NCI-H128 (cell line): ENCODE measurements around the gene NCAPD3.
A peak's percentile ranks its signal among the peaks of the same experiment; 100 is the strongest.
"Not testable (repeated sequence)": the region's sequence is repeated elsewhere in the genome, so short reads cannot be mapped to it uniquely, and the experiment has no call there.

Experiments used
- DNase-seq: peaks from one replicate; lab custom pipeline; 2025; ENCODE audit not compliant: unreplicated experiment; lab: John Stamatoyannopoulos, UW

The NCAPD3 gene

DNA sequence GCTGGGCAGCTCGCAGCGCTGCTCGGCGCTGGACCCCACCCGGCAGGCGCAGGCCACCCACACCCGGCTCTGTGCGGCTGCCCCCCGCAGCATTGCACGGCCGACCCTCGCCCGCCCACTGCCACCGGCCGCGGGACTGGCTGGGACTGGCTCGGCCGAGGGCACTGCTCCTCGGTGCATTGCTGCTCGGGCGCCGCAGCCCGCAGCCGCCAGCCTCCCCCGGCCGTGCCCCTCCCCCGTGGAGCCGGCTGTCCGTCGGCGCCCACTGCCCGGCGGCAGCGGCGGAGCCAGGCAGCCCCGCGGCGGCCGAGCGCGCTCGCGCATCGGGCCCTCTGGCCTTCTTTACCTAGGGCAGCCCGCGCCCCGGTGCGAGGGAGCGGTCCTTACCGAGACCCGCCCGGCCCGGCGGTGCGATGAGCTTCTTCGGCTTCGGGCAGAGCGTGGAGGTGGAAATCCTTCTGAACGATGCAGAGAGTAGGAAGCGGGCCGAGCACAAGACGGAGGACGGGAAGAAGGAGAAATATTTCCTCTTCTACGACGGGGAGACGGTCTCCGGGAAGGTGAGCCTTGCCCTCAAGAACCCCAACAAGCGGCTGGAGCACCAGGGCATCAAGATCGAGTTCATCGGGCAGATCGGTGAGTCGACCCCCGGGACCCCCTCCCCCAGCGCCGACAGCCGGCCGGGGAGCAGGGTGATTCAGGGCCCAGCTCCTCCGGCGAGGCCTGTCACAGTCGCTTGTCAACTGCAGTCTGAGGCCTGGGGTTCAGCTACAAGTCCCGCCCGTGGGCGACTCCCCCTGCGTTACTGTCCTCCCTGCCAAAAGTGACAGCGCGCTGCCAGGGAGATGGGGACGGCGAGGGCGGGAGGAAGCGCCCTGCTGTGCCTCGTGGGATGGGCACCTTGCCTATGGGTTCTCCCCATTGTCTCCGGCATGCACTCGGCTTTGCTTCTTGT lies 1.2 kb upstream of the NCAPD3 start:
- DNase-seq: peak; percentile 20

DNA sequence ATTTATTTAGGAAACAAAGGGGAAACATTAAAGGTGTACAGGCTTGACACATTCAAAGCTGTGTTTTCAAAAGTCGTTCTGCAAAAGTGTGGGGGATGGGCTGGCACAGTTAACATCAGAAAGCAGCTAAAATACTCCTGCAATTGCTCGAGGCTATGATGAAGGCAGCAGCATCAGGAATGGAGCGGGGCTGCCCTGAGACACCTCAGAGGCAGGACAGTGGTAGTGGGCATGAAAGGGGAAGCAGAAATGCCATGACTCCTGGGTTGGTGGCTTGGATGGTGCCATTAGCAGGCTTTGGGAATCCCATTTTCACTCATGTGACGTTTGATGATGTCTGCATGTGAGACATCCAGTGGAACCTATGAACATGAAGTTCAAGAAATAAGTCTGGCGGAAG lies 646 bp downstream of the NCAPD3 start:
- DNase-seq: no peak

DNA sequence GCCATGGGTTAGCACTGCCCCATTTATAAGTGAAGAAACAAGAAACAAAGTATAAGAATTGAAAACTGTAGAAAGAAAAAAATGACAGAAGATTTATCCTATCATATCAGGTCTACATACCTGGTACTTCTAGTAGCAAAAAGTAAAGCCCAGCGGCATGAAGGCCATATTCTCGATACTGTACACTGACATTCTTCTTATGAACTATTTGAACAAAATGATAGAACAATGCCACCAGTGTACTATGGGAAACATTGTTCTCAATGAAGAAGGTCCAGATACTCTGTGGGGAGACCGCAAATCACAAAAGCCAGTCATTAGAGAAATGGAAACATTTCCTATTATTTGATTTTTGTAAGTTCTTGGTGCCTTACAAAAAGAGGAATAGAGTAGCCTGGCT lies 7.0 kb downstream of the NCAPD3 start:
- DNase-seq: no peak

DNA sequence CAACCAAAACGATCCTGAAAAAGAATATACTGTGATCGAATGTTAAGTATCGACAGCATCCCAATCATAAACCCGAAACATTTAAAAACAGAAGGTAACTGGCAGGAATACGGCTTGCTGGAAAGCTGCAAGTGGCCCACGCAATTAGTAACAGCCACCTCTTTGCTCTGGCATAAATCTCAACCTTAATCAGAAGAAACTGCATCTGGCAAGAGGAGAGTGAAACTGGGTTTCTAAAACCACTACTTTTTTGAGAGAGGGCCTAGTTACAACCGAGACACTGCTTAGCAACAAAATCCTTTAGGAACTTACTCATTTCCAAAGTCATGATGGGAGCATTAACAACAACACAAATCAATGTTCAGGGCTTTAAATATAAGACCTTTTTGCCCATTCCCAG lies 7.9 kb downstream of the NCAPD3 start:
- no peak for DNase-seq

DNA sequence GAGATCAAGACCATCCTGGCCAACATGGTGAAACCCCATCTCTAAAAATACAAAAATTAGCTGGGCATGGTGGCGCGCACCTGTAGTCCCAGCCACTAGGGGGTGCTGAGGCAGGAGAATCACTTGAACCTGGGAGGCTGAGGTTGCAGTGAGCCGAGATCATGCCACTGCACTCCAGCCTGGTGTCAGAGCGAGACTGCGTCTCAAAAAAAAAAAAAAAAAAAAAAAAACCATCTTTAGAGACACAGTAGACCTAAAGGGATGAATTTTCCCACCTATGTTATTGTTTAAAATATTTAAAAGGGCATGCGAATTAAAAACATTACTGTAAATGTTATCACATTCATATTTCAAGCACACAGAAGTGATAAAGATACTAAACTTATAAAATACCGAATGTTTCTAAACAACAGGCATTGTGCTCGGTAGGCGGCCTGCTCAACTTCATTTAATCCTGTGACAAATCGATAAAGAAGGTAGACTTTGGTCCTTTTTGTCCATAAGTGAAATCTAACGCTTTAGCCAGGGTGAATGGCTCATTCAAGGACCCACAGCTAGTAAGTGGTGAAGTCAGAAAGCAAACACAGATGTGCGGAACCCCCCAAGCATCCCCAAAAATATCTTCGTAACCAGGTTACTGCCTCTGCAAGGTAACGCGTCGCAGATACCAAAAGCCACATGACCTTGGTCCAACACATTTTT lies 16.1 kb downstream of the NCAPD3 start:
- DNase-seq: no peak

DNA sequence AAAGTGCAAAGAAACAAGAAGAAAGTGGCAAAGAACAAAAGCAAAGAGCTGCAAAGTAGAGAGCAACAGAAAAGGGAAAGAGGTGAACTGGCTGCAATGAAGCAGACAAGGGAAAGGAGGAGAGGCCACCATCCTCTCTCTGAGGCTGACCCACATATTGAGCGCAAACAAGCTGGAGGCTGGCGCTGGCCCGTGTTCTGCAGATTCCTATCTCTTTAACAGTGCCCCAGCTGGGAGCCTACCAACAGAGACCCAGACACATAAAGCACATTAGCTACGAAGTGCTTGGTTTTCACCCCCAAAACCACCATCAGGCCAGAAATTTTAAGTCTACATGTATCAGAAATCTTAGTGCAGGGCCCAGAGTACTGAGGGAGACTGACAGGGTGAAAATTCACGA lies 17.6 kb downstream of the NCAPD3 start:
- no peak for DNase-seq

DNA sequence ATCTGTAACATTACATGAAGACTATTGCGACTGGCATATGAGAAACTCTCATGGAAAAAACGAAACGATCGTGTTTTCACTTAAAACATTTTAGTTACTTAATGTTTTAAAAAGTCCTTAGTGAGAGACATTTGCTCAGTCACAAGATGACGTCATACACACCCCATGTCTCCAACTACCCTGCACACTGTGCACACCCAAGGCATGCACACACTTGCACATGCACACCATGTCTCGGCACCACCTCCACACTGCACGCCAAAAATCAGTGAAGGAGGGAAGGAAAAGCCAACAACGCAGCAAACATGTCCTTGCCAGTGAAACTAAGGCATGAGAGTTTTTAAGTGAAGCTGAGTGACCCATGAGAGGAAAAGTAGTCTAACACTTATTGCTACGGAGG lies 18.0 kb downstream of the NCAPD3 start:
- DNase-seq: no peak

DNA sequence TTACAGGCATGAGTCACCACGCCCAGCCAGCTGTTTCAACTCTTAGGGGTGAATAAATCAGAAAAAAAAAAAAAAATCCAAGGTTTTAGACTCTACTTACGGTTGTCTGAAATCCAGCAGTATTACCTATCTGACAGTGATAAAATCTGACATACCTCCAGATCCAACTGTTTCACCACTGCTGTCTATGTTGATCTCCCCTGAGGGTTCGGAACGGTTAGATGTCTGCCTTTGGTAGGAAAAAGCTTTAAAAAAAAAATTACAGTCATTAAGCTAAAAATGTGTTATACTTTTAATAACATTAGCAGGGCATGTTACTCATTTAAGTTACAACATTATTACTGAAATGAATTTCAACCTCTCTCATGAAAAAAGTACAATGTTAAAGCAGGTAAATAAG lies 21.1 kb downstream of the NCAPD3 start:
- no peak for DNase-seq

DNA sequence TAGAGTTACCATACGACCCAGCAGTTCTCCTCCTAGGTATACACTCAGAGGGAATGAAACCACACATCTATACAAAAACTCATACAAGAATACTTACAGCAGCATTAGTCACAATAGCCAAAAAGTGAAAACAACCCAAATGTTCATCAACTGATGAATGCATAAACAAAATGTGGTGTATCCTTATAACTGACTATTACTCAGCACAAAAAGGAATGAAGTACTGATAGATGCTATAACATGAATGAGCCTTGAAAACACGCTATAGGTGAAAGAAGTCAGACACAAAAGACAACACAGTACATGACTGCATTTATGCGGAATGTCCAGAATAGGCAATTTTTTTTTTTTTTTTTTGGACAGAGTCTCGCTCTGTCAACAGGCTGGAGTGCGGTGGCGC lies 23.1 kb downstream of the NCAPD3 start:
- DNase-seq: no peak

DNA sequence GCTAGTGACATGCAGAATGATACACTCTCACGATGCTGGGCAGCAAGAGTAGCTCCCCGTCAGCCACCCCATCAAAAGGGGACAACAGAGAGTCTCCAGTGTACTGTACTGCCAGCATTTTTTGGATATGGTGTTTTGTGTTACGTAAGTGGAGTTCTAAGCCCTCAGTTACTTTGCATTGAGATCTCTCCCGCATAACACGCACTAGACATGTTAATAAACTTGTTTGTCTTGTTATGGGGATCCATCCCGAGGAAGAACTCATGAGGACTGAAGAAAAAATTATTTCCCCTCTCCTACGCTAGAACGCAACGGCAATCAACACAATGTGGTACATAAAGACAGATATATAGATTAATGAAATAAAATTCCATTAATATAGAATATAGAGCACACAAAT lies 24.2 kb downstream of the NCAPD3 start:
- DNase-seq: no peak

DNA sequence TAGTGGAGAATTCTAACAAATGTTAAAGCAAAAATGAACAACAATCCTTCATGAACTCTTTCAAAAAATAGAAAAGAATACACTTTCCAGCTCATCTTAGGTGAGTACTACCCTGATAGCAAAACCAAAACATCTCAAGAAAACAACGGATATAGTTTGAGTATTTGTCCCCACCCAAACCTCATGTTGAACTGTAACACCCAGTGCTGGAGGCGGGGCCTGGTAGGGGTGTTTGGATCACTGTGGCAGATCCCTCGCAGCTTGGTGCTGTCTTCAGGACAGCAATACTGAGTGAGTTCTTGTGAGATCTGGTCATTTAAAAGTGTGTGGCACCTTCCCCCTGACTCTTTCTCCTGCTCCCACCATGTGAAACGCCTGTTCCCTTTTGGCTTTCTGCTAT lies 27.0 kb downstream of the NCAPD3 start:
- DNase-seq: no peak

DNA sequence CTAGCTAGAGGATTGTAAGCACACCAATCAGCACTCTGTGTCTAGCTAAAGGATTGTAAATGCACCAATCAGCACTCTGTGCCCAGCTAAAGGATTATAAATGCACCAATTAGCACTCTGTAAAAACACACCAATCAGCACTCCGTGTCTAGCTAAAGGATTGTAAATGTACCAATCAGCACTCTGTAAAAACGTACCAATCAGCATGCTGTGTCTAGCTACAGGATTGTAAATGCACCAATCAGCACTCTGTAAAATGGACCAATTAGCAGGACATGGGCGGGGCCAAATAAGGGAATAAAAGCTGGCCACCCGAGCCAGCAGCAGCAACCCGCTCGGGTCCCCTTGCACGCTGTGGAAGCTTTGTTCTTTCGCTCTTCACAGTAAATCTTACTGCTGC lies 35.7 kb downstream of the NCAPD3 start:
- not testable (repeated sequence) for DNase-seq

DNA sequence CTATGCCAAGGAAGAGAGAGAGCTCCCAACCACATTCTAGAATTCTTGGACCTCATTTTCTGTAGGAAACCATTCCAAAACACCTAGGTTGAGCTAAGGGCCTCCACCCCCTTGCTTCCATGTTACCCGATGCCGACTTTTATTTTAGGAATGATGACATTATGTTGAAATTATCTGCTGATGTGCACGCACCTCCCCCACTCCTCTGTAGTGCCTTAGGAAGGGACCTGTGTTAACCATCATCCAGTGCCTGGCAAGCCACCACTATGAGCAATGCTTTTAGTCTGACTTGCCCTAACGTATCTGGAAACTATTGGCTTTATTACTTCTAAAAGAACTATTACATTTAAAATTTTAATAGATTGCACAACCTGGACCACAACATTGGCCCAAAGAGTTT lies 42.1 kb downstream of the NCAPD3 start:
- no peak for DNase-seq

DNA sequence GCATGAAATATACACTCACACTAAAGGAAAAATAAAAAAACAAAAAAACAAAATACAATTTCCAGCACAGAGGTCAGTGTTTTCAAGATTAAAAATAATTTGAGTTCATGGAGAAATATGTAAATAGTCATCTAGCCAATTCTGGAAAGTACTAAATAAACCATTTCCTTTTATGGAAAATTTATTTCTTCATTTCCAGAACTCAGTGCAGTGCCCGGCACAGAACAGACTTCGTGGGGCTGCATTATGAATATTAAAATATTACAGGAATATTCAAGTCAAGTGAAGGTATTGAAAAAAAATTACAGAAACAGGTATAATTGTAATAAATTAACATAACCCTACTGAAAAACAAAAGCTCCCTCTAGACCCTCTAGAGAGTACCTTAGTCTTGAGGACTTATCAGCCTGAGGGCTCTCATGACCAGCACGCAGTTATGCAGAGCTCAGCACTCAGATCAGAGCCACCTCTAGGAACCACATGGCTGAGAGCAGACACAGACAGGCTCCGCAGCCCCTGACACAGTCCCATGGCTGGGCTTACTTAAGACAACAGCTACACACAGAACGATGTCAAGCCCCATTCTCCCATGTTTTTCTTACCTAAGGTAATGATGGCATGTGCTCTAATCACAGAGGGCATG lies 45.6 kb downstream of the NCAPD3 start:
- no peak for DNase-seq

DNA sequence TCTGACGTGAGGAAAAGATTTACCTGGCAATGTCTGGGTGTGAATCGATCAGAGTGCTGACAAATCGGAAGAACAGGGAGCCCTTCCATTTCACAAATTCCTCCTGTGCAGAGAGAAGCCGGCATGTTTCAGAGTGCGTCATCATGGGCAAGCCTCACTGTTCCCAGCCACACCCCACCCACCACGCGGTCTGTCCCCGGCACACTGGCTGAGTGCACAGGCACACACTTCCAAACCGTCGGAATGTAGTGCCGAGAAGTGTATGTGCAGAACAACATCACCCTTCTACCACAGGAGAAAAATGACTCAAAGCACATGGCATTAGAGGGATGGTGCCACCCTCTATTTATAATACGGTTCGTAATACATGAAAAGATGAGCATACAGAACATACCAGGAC lies 47.5 kb downstream of the NCAPD3 start:
- no peak for DNase-seq

DNA sequence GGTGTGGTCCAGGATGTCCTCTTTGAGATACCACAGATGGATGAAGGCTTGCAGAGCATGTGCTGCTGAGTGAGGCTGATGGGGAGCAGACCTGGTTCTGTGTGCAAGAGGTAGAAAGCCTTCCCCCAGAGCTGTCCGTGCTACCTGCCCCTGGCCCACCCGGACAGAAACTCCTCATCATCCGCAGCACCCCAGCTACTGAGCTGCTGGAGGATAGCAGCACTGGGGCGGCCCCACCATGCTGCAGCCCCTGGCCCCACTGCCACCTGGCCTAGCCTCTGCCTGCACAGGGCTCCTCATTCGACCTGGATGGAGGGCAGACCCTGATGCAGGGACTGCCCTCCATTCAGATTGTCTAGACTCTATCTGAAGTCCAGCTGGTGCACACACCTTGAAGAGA lies 50.5 kb downstream of the NCAPD3 start:
- no peak for DNase-seq

DNA sequence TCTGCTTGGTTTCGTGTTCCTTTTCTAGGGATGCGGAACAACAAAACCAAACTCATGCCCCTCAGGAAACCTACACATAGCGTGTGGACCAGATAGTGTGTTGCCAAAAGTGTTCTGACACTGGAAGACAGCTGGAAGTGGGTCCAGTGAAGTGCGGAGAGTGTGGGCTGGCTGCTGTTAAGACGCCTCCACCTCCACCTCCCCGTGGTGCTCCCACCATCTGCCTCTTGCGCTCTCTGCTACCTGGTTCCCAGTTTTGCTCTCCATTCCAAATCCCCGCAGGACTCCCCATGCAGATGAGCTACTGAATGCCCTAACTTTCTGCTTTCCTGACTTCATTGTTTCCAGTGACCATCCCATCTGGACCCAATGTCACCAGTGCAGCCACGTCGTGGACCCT lies 51.8 kb downstream of the NCAPD3 start:
- DNase-seq: no peak

DNA sequence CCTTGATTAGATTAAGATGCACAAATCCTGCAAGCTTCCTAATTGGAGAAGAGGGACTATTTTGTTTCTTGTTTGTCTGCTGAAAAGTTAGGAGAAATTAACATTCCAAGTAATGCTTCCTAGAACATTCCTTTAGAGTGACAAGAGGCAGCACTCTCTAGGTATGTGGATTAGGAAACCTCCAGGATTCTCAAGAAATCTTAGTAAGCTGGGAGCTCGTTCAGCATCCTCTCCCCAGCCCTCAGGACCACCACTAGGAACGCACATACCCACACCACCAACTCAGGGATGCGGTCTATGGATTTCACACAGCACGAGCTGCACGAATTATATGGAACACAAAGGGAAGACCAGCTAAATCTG lies 52.9 kb downstream of the NCAPD3 start:
- DNase-seq: no peak

DNA sequence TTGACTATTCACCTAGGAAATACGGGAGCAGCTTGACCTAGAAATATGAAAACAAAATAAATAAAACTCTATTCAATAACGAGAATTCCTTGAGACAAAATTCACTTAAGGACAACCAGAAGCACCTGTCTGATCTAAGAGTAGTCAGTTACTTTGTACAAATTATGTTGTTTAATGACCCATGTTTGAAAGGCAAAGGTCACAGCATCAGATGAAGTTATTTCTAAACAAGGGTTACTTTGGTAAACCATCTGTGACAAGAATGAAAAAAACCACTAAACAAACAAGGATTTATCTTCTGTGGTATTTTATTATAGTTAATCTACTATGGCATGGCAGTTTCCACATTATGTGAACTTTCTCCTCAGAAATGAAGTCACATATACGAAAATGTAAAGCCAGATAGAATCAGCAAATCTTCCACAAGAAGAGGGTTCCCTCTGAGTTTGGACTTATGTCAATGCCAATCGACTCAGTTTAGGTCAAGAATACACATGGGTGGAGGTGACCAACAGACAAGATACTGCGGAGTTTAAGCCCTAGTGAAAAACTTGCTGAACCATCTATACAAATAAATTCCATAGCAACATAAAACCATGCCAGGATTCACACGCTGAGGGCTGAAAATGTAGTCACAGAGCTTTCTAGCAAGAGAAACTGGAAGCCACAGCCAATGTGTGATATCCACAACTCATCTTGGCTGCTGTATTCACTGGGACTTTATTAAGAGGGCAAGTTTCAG lies 53.4 kb downstream of the NCAPD3 start:
- DNase-seq: no peak

DNA sequence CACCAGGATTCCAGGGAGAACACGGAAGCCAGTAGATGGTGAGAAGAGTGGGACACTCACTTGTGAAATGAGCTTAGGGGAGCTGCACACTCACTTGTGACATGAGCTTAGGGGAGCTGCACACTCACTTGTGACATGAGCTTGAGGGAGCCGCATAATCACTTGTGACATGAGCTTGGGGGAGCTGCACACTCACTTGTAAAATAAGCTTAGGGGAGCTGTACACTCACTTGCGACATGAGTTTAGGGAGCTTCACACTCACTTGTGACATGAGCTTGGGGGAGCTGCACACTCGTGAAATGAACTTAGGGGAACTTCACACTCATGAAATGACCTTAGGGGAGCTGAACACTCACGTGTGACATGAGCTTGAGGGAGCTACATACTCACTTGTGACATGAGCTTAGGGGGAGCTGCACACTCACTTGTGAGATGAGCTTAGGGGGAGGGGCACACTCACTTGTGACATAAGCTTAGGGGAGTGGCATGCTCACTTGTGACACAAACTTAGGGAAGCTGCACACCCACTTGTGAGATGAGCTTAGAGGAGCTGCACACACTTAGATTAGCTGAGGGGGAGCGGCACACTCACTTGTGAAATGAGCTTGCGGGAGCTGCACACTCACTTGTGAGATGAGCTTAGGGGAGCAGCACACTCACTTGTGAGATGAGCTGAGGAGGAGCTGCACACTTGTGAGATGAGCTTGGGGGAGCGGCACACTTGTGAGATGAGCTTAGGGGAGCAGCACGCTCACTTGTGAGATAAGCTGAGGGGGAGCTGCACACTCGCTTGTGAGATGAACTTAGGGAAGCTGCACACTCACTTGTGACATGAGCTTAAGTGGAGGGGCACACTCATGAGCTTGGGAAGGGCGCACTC lies 59.0 kb downstream of the NCAPD3 start:
- no peak for DNase-seq
